SK-N-MC (cell line): Measurements from ENCODE around the gene HASPIN.
"Not testable (repeated sequence)": the region's sequence is repeated elsewhere in the genome, so short reads cannot be mapped to it uniquely, and the experiment has no call there.

Experiments used
- DNase-seq: peaks from one replicate; pipeline ENCODE4 v3.0.0-alpha.2; 2011; ENCODE audit warnings: low read depth, low spot score
- H3K27ac ChIP-seq: fragments of 200-600 bp; sonication (generic); 2 replicates; pipeline ENCODE4 v1.5.1; 2016; ENCODE audit warnings: mixed run types
- H3K36me3 ChIP-seq: fragments of 200-600 bp; sonication (generic); 2 replicates; pipeline ENCODE4 v1.6.1; 2017; ENCODE audit warnings: antibody characterized with exemption, low read length, mixed read lengths; ENCODE audit not compliant: insufficient read depth
- H3K4me3 ChIP-seq: fragments of 200-600 bp; sonication (generic); 2 replicates; pipeline ENCODE4 v1.5.1; 2016
- H3K9ac ChIP-seq: fragments of 200-600 bp; sonication (generic); 2 replicates; pipeline ENCODE4 v1.8.0; 2017; ENCODE audit warnings: mixed run types, mixed read lengths; ENCODE audit not compliant: insufficient read length
- H3K9me3 ChIP-seq: fragments of 200-600 bp; sonication (generic); 2 replicates; pipeline ENCODE4 v1.6.1; 2017; ENCODE audit warnings: low read depth, mild to moderate bottlenecking, antibody characterized with exemption, low read length, moderate library complexity, mixed read lengths
- EZH2 ChIP-seq: fragments of 200-600 bp; sonication (generic); IDR thresholded peaks from one replicate; pipeline ENCODE4 v1.6.1; 2017; ENCODE audit warnings: antibody characterized with exemption
- FOXP2 ChIP-seq: optimal IDR thresholded peaks from 2 replicates; pipeline ENCODE3; 2011; ENCODE audit warnings: mild to moderate bottlenecking, moderate library complexity; ENCODE audit not compliant: insufficient read depth; ENCODE audit errors: extremely low read length, control extremely low read depth
- POLR2AphosphoS5 ChIP-seq: IDR thresholded peaks from 2 replicates; pipeline ENCODE4 v1.6.1; 2012; ENCODE audit warnings: mild to moderate bottlenecking, low read depth, low read length, borderline replicate concordance

HASPIN gene

GRCh38 chr17:3727041-3727440 lies 3.3 kb downstream of the HASPIN start:
- H3K27ac ChIP-seq = peak overlapping the region; percentile 42; the same call in 1 of the 2 replicates
- no peak overlapping the region for H3K9ac ChIP-seq
- H3K36me3 ChIP-seq = peaks cover 24% of the 10 kb centered on the region
- no peak overlapping the region for H3K4me3 ChIP-seq
- H3K9me3 ChIP-seq = no peaks in the 10 kb centered on the region
- TF ChIP-seq POLR2AphosphoS5 = no peak
- TF ChIP-seq FOXP2 = no peak
- TF ChIP-seq EZH2 = no peak
- DNase-seq = no peak

GRCh38 chr17:3728099-3728498 lies 4.4 kb downstream of the HASPIN start:
- not testable (repeated sequence) for H3K9ac ChIP-seq, H3K4me3 ChIP-seq, H3K9me3 ChIP-seq, H3K27ac ChIP-seq, DNase-seq
- peaks cover 21% of the 10 kb centered on the region for H3K36me3 ChIP-seq

DNA sequence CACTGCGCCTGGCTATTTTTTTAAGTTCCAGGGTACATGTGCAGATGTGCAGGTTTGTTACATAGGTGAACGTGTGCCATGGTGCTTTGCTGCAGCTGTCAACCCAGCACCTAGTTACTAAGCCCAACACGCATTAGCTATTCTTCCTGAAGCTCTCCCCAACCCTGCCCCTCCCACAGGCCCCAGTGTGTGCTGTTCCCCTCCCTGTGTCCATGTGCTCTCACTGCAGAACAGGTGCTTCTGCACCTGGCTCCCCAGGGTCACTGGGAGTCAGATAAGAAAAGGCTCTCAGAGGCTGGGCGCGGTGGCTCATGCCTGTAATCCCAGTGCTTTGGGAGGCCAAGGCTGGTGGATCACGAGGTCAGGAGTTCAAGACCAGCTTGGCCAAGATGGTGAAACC lies 6.2 kb downstream of the HASPIN start:
- H3K27ac ChIP-seq = no peak overlapping the region
- TF ChIP-seq EZH2 = no peak
- no peak for TF ChIP-seq POLR2AphosphoS5
- peaks cover 21% of the 10 kb centered on the region for H3K36me3 ChIP-seq
- H3K9me3 ChIP-seq = no peaks in the 10 kb centered on the region
- DNase-seq = no peak
- no peak overlapping the region for H3K4me3 ChIP-seq
- no peak overlapping the region for H3K9ac ChIP-seq

GRCh38 chr17:3730881-3731429 lies 7.3 kb downstream of the HASPIN start:
- Histone ChIP-seq H3K36me3 (peaks cover 16% of the 10 kb centered on the region), H3K9me3 (no peaks in the 10 kb centered on the region), H3K4me3 (no peak overlapping the region), H3K9ac (no peak overlapping the region), H3K27ac (no peak overlapping the region)
- no peak for TF ChIP-seq POLR2AphosphoS5
- no peak for TF ChIP-seq FOXP2
- TF ChIP-seq EZH2 = no peak
- DNase-seq = no peak

GRCh38 chr17:3732210-3732621 lies 8.5 kb downstream of the HASPIN start:
- peaks cover 7% of the 10 kb centered on the region for H3K36me3 ChIP-seq
- TF ChIP-seq EZH2 (no peak), POLR2AphosphoS5 (no peak), FOXP2 (no peak)
- DNase-seq = no peak
- H3K27ac ChIP-seq = no peak overlapping the region
- H3K9me3 ChIP-seq = no peaks in the 10 kb centered on the region
- no peak overlapping the region for H3K9ac ChIP-seq
- H3K4me3 ChIP-seq = no peak overlapping the region

- H3K4me3 ChIP-seq, H3K27ac ChIP-seq, H3K9ac ChIP-seq, H3K9me3 ChIP-seq, H3K36me3 ChIP-seq, DNase-seq: not testable (repeated sequence)
Measured at GRCh38 chr17:3734911-3735276, 11.2 kb downstream of the HASPIN start.

DNA sequence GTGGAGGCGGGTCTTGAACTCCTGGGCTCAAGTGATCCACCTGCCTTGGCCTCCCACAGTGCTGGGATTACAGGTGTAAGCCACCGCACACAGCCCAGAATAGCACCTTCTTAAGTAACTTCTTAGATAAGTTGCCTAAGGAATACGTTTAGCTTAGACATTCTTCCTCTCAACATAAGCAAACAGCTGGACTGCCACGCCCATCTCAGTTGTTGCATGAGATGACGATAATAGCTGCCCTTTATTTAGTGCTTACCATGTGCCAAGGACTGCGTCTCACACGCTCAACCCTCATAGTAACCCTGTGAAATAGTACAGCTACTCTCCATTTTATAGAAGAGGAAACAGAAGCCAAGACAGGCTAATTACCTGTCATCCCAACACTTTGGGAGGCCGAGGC lies 11.8 kb downstream of the HASPIN start:
- TF ChIP-seq POLR2AphosphoS5 (no peak), FOXP2 (no peak), EZH2 (no peak)
- no peak for DNase-seq
- no peaks in the 10 kb centered on the region for H3K36me3 ChIP-seq
- H3K9ac ChIP-seq = no peak overlapping the region
- no peaks in the 10 kb centered on the region for H3K9me3 ChIP-seq
- no peak overlapping the region for H3K27ac ChIP-seq
- H3K4me3 ChIP-seq = no peak overlapping the region

DNA sequence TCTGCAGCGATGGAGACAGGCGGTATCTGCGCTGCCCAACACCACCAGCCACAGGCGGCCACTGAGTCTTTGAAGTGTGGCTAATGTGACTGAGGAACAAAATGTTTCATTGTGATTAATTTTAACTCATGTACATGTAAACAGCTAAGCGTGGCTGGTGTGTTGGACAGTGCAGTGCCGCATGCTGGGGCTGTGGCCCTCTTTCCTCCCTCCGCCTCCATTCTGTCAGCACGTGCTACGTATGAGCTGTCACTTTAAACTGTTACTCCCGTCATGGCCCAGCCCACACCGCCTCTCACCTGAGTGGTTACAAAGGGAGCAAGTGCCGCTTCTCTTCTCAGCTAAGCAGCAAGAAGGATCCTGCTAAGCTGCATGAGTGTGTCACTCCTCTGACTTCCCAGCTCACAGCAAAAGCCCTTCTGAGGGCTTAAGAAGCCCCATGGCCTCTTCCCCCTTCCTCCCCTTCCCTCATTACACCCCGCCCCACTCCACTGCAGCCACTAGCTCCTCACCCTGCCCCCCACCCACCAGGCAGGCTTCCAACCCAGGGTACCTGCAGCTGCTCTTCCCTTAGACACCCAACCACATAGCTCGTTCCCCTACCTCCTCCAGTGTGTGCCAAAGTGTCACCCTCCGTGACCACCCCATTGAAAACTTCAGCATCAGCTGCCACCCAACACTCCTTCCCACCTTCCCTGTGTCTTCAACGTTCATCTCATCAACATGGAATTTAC lies 15.0 kb downstream of the HASPIN start:
- DNase-seq = no peak
- Histone ChIP-seq H3K27ac (no peak overlapping the region), H3K4me3 (no peak overlapping the region), H3K9me3 (no peaks in the 10 kb centered on the region), H3K36me3 (no peaks in the 10 kb centered on the region), H3K9ac (no peak overlapping the region)
- TF ChIP-seq POLR2AphosphoS5 (no peak), EZH2 (no peak), FOXP2 (no peak)

DNA sequence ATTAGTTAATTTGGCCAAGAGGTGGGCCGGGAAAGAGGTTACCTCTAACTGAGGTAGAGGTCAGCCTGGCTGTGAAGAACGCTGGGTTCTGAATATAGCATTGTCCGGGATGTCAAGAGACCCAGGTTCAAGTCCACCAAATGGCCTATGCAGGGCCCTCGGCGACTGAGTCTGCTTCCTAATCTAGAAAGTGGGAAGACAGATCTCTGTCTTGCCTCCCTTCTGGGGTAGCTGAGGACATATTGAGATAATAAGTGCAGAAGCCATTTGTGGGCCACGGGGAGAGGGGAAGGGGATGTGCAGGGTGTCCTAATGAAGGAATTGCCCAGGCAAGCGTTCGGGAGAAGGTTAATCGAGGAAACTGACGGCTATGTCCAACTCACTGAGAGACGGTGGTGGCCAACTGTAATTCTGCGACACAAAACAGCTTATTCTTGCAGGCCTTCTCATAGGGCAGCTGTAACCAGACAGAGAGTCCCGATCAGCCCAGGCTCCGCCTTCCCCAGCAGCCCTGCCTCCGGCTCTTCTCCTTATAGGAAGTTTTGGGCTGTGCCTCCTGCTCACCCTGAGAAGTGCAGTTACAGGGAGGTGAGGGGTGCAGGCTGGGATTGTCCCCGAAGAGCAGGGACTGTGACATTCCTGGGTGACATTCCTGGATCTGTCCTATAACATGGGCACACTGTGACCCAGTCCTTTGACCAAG lies 15.9 kb downstream of the HASPIN start:
- no peaks in the 10 kb centered on the region for H3K36me3 ChIP-seq
- H3K27ac ChIP-seq = no peak overlapping the region
- H3K9ac ChIP-seq = peak overlapping the region; percentile 20
- no peak for DNase-seq
- TF ChIP-seq FOXP2 = no peak
- TF ChIP-seq POLR2AphosphoS5 = no peak
- TF ChIP-seq EZH2 = no peak
- no peaks in the 10 kb centered on the region for H3K9me3 ChIP-seq
- H3K4me3 ChIP-seq = no peak overlapping the region
